GM23338 (cell line): ENCODE results near the gene ACCS. TPM values are rescaled to one million over a fixed set of nuclear protein-coding genes. Genes with fewer than 3 reads are reported as not detected.
A peak's percentile ranks its signal among the peaks of the same experiment; 100 is the strongest.

Experiments
- ATAC-seq: fragments of 200-7000 bp; cut with Tn5 transposase; 3 replicates; pipeline ENCODE4 v1.9.1; 2020
- DNase-seq: peaks from one replicate; pipeline ENCODE4 v3.0.0-alpha.2; 2015; ENCODE audit warnings: low spot score
- H2AFZ ChIP-seq: fragments of 200-600 bp; sonication (generic); 2 replicates; pipeline ENCODE4 v1.8.0; 2016; ENCODE audit warnings: antibody characterized with exemption, mild to moderate bottlenecking, moderate library complexity
- H3F3A ChIP-seq: fragments of 200-600 bp; sonication (generic); replicated peaks from 2 replicates; pipeline ENCODE4 v1.8.0; 2017; ENCODE audit warnings: antibody characterized with exemption, mixed run types, low read depth
- H3K27ac ChIP-seq: fragments of 200-600 bp; sonication (generic); 2 replicates; pipeline ENCODE4 v1.6.1; 2016; ENCODE audit warnings: low read depth
- H3K27me3 ChIP-seq: fragments of 200-600 bp; sonication (generic); 2 replicates; pipeline ENCODE4 v1.8.0; 2016; ENCODE audit warnings: mild to moderate bottlenecking, mixed run types, moderate library complexity; ENCODE audit not compliant: insufficient read depth
- H3K36me3 ChIP-seq: fragments of 200-600 bp; sonication (generic); 2 replicates; pipeline ENCODE4 v1.8.0; 2016; ENCODE audit warnings: mild to moderate bottlenecking; ENCODE audit not compliant: insufficient read depth
- H3K4me1 ChIP-seq: fragments of 200-600 bp; sonication (generic); 2 replicates; pipeline ENCODE4 v1.8.0; 2016; ENCODE audit warnings: mild to moderate bottlenecking, moderate library complexity; ENCODE audit not compliant: insufficient read depth
- H3K4me2 ChIP-seq: fragments of 200-600 bp; sonication (generic); 2 replicates; pipeline ENCODE4 v1.7.1; 2017; ENCODE audit warnings: mixed run types
- H3K4me3 ChIP-seq: fragments of 200-600 bp; sonication (generic); 2 replicates; pipeline ENCODE4 v1.6.1; 2016; ENCODE audit warnings: mixed run types
- H3K79me2 ChIP-seq: fragments of 200-600 bp; sonication (generic); replicated peaks from 2 replicates; pipeline ENCODE4 v1.8.0; 2017; ENCODE audit warnings: mild to moderate bottlenecking; ENCODE audit not compliant: insufficient read depth
- H3K9me2 ChIP-seq: fragments of 200-600 bp; sonication (generic); 2 replicates; pipeline ENCODE4 v1.8.0; 2017; ENCODE audit not compliant: insufficient read depth
- H4K20me1 ChIP-seq: fragments of 200-600 bp; sonication (generic); replicated peaks from 2 replicates; pipeline ENCODE4 v1.8.0; 2017; ENCODE audit warnings: mild to moderate bottlenecking; ENCODE audit not compliant: insufficient read depth
- H3K27ac Mint-ChIP-seq: 2 replicates; pipeline ENCODE4 v1.8.0; 2020; ENCODE audit warnings: inconsistent platforms, mild to moderate bottlenecking, moderate library complexity, mixed read lengths
- H3K27me3 Mint-ChIP-seq: 3 replicates; pipeline ENCODE4 v1.8.0; 2022; ENCODE audit warnings: low read depth, mild to moderate bottlenecking, moderate library complexity, mixed read lengths, inconsistent platforms; ENCODE audit not compliant: insufficient read depth, poor library complexity
- H3K36me3 Mint-ChIP-seq: 3 replicates; pipeline ENCODE4 v1.8.0; 2021; ENCODE audit warnings: low read depth, mild to moderate bottlenecking, inconsistent platforms, moderate library complexity, mixed read lengths
- H3K4me1 Mint-ChIP-seq: 3 replicates; pipeline ENCODE4 v1.8.0; 2020; ENCODE audit warnings: mild to moderate bottlenecking, inconsistent platforms, mixed read lengths
- H3K4me3 Mint-ChIP-seq: 3 replicates; pipeline ENCODE4 v1.8.0; 2021; ENCODE audit warnings: moderate library complexity, mild to moderate bottlenecking, inconsistent platforms, mixed read lengths
- H3K9me3 Mint-ChIP-seq: 3 replicates; pipeline ENCODE4 v1.8.0; 2020; ENCODE audit warnings: moderate library complexity, mild to moderate bottlenecking, inconsistent platforms, mixed read lengths
- CREB1 ChIP-seq: fragments of 250-450 bp; sonication (Bioruptor Pico); IDR thresholded peaks from 2 replicates; pipeline ENCODE4 v1.5.0; 2020; ENCODE audit warnings: low read depth, mild to moderate bottlenecking, moderate library complexity
- CTCF ChIP-seq, 2 experiments: fragments of 200-600 bp in 1 of 2; sonication (generic) in 1 of 2; conservative IDR thresholded peaks; 2 replicates each; pipeline versions ENCODE4 v1.5.1 to v1.6.1; 2016 to 2017; ENCODE audit warnings: antibody characterized with exemption in 2 of 2, low read depth in 2 of 2, mild to moderate bottlenecking in 2 of 2, moderate library complexity in 1 of 2
- ETS1 ChIP-seq: IDR thresholded peaks from 2 replicates; pipeline ENCODE4 v1.6.1; 2016; ENCODE audit warnings: antibody characterized with exemption
- EZH2 ChIP-seq: fragments of 200-600 bp; sonication (generic); IDR thresholded peaks from one replicate; pipeline ENCODE4 v1.8.0; 2017; ENCODE audit warnings: antibody characterized with exemption, mild to moderate bottlenecking, low read depth; ENCODE audit not compliant: unreplicated experiment
- EZH2phosphoT487 ChIP-seq: fragments of 200-600 bp; sonication (generic); IDR thresholded peaks from one replicate; pipeline ENCODE4 v1.8.1; 2018; ENCODE audit warnings: antibody characterized with exemption; ENCODE audit not compliant: unreplicated experiment
- JUNB ChIP-seq: IDR thresholded peaks from one replicate; pipeline ENCODE4 v1.6.1; 2016; ENCODE audit warnings: antibody characterized with exemption; ENCODE audit not compliant: unreplicated experiment
- NANOG ChIP-seq: IDR thresholded peaks from 2 replicates; pipeline ENCODE4 v1.6.1; 2016; ENCODE audit warnings: antibody characterized with exemption, borderline replicate concordance
- POLR2AphosphoS5 ChIP-seq: IDR thresholded peaks from 2 replicates; pipeline ENCODE4 v1.6.1; 2016; ENCODE audit warnings: antibody characterized with exemption, low read depth
- REST ChIP-seq: IDR thresholded peaks from one replicate; pipeline ENCODE4 v1.6.1; 2018; ENCODE audit warnings: antibody characterized with exemption; ENCODE audit not compliant: unreplicated experiment
- STAT1 ChIP-seq: IDR thresholded peaks from one replicate; pipeline ENCODE4 v1.6.1; 2016; ENCODE audit warnings: antibody characterized with exemption; ENCODE audit not compliant: unreplicated experiment
- ZNF114 ChIP-seq: fragments of 250-450 bp; sonication (Bioruptor Pico); IDR thresholded peaks from 2 replicates; pipeline ENCODE4 v1.5.0; 2020; ENCODE audit warnings: mild to moderate bottlenecking, moderate library complexity
- ZNF462 ChIP-seq: fragments of 250-450 bp; sonication (Bioruptor Pico); IDR thresholded peaks from 2 replicates; pipeline ENCODE4 v1.5.0; 2020; ENCODE audit warnings: mild to moderate bottlenecking, moderate library complexity
- polyA plus RNA-seq: library from polyadenylated mRNA; unstranded; fragments of >200 nt; fragmentation: Nextera tagmentation; extraction: Ambion mirVana; gene quantifications from 2 replicates; pipeline ENCODE4 v1.2.1, GENCODE V29; 2016
- total RNA-seq: library from RNA; depleted of rRNA; stranded (reverse); fragments of >200 nt; shearing (Covaris generic); gene quantifications from 2 replicates; pipeline ENCODE4 v1.2.3, GENCODE V29; 2014

The ACCS gene
- total and polyA plus RNA-seq, 2 experiments from 2014 or later, result 3.6 to 6.6 TPM

- H4K20me1 ChIP-seq, result peaks cover 6% of the 10 kb centered on the region
- H3K9me3 Mint-ChIP-seq, result no peaks in the 10 kb centered on the region
- H3K27ac ChIP-seq, result no peak within 1 kb of the TSS
- TF ChIP-seq EZH2 (no peak), CTCF (conservative IDR thresholded peaks at IDR 0.05; ENCODE audit: low read depth in 2 of 2) (peak; percentile 61 to 77), STAT1 (no peak), EZH2phosphoT487 (no peak), JUNB (no peak), CREB1 (CRISPR knock-in tag) (no peak), POLR2AphosphoS5 (peak; percentile 72), ZNF114 (no peak), REST (no peak), ZNF462 (CRISPR knock-in tag) (no peak), ETS1 (no peak), NANOG (no peak)
- H3K36me3 Mint-ChIP-seq, result no peaks in the 10 kb centered on the region
- no peaks in the 10 kb centered on the region for H3F3A ChIP-seq
- peak; percentile 91 for DNase-seq
- H3K9me2 ChIP-seq, result no peaks in the 10 kb centered on the region; the same call in 1 of the 2 replicates
- H3K79me2 ChIP-seq, result peaks cover 36% of the 10 kb centered on the region
- H3K4me2 ChIP-seq, result peak within 1 kb of the TSS; percentile 93
- peak within 1 kb of the TSS; percentile 83 for H3K4me3 Mint-ChIP-seq
- no peaks in the 10 kb centered on the region for H3K27me3 ChIP-seq
- H3K4me3 ChIP-seq, result peak within 1 kb of the TSS; percentile 89
- H3K4me1 Mint-ChIP-seq, result peaks cover 5% of the 10 kb centered on the region; the same call in 2 of the 3 replicates
- no peaks in the 10 kb centered on the region for H3K36me3 ChIP-seq
- 0 out of 2 replicates have a peak, but pooled peaks cover 7% of the 10 kb centered on the region for H3K4me1 ChIP-seq
- peak; percentile 90 for ATAC-seq
- H3K27ac Mint-ChIP-seq, result no peak within 1 kb of the TSS
- peak within 1 kb of the TSS; percentile 90 for H2AFZ ChIP-seq
- H3K27me3 Mint-ChIP-seq, result peaks cover 9% of the 10 kb centered on the region
These were observed 29.7 kb downstream of the ACCS start, which contains the start of gene EXT2 for GRCh38 chr11:44095506-44096359. Gene EXT2 (plus strand): TSS chr11:44095678. CDS start chr11:44107713, 12,035 bp downstream.
